HL-60 (cell line): ENCODE measurements around the gene SDHAF2.
A peak's percentile ranks its signal among the peaks of the same experiment; 100 is the strongest.
"Not testable (repeated sequence)": the region's sequence is repeated elsewhere in the genome, so short reads cannot be mapped to it uniquely, and the experiment has no call there.

Experiments
- DNase-seq, 2 experiments: peaks; one replicate each; pipeline ENCODE4 v3.0.0-alpha.2; 2010 to 2020; ENCODE audit warnings: low read depth in 1 of 2, low spot score in 1 of 2
- H3K27ac ChIP-seq: fragments of 250-450 bp; sonication (Bioruptor Pico); replicated peaks from 2 replicates; pipeline ENCODE4 v1.5.1; 2020; ENCODE audit warnings: mild to moderate bottlenecking, moderate library complexity
- H3K27me3 ChIP-seq: fragments of 250-450 bp; sonication (Bioruptor Pico); 2 replicates; pipeline ENCODE4 v1.5.1; 2021; ENCODE audit warnings: mild to moderate bottlenecking, moderate library complexity; ENCODE audit not compliant: insufficient read depth, poor library complexity, severe bottlenecking
- H3K4me3 ChIP-seq: replicated peaks from 2 replicates; pipeline ENCODE4 v1.5.1; 2011; ENCODE audit warnings: mild to moderate bottlenecking, control low read depth, low read length; ENCODE audit not compliant: insufficient read depth
- CTCF ChIP-seq: IDR thresholded peaks from one replicate; pipeline ENCODE4 v1.5.1; 2011; ENCODE audit warnings: low read length, control low read depth, inconsistent platforms; ENCODE audit not compliant: insufficient read depth
- GABPA ChIP-seq: IDR thresholded peaks from 2 replicates; pipeline ENCODE4 v1.6.1; 2012; ENCODE audit warnings: low read depth
- POLR2AphosphoS5 ChIP-seq: IDR thresholded peaks from 2 replicates; pipeline ENCODE4 v1.6.1; 2012; ENCODE audit warnings: low read depth
- REST ChIP-seq: IDR thresholded peaks from 2 replicates; pipeline ENCODE4 v1.6.1; 2012; ENCODE audit warnings: low read depth; ENCODE audit not compliant: insufficient replicate concordance
- SPI1 ChIP-seq: IDR thresholded peaks from 2 replicates; pipeline ENCODE4 v1.6.1; 2012; ENCODE audit warnings: low read depth, mild to moderate bottlenecking, borderline replicate concordance

SDHAF2 gene

GRCh38 chr11:61418136-61418535 lies 11.8 kb upstream of the SDHAF2 start:
- no peak for TF ChIP-seq GABPA
- no peak for DNase-seq
- H3K27ac ChIP-seq: peak overlapping the region; percentile 81
- no peak overlapping the region for H3K4me3 ChIP-seq
- H3K27me3 ChIP-seq: no peaks in the 10 kb centered on the region

GRCh38 chr11:61422226-61422625 lies 7.7 kb upstream of the SDHAF2 start:
- no peak for DNase-seq
- H3K27ac ChIP-seq: no peak overlapping the region
- no peak overlapping the region for H3K4me3 ChIP-seq
- H3K27me3 ChIP-seq: no peaks in the 10 kb centered on the region
- TF ChIP-seq REST (no peak), SPI1 (no peak), POLR2AphosphoS5 (no peak), CTCF (no peak), GABPA (no peak)

GRCh38 chr11:61425367-61426131 lies 4.4 kb upstream of the SDHAF2 start:
- no peak overlapping the region for H3K27ac ChIP-seq
- no peak overlapping the region for H3K4me3 ChIP-seq
- TF ChIP-seq CTCF (no peak), GABPA (no peak), REST (no peak), SPI1 (no peak), POLR2AphosphoS5 (no peak)
- no peak for DNase-seq
- no peaks in the 10 kb centered on the region for H3K27me3 ChIP-seq

- Histone ChIP-seq H3K27ac (peak overlapping the region; percentile 98), H3K4me3 (peak overlapping the region; percentile 95), H3K27me3 (no peaks in the 10 kb centered on the region)
- no peak for TF ChIP-seq POLR2AphosphoS5
- TF ChIP-seq CTCF: no peak
- no peak for TF ChIP-seq GABPA
- TF ChIP-seq SPI1: no peak
- no peak for TF ChIP-seq REST
- peak; percentile 22 to 54 for DNase-seq
Measured at GRCh38 chr11:61429346-61429690, 606 bp upstream of the SDHAF2 start.

GRCh38 chr11:61430839-61431238 lies 915 bp downstream of the SDHAF2 start:
- peak overlapping the region; percentile 95 for H3K4me3 ChIP-seq
- not testable (repeated sequence) for H3K27me3 ChIP-seq, DNase-seq
- H3K27ac ChIP-seq: peak overlapping the region; percentile 98
